GM18505 (cell line): Measurements from ENCODE around the gene C1QTNF12.

Source experiments
- ATAC-seq: cut with Tn5 transposase; IDR thresholded peaks from one replicate; pipeline ENCODE4 v1.9.1; 2021; ENCODE audit not compliant: unreplicated experiment
- POLR2A ChIP-seq: IDR thresholded peaks from 4 replicates; pipeline ENCODE4 v1.6.1; 2011; ENCODE audit warnings: borderline replicate concordance; ENCODE audit not compliant: insufficient read depth, insufficient read length; ENCODE audit errors: extremely low read depth

Gene C1QTNF12

DNA sequence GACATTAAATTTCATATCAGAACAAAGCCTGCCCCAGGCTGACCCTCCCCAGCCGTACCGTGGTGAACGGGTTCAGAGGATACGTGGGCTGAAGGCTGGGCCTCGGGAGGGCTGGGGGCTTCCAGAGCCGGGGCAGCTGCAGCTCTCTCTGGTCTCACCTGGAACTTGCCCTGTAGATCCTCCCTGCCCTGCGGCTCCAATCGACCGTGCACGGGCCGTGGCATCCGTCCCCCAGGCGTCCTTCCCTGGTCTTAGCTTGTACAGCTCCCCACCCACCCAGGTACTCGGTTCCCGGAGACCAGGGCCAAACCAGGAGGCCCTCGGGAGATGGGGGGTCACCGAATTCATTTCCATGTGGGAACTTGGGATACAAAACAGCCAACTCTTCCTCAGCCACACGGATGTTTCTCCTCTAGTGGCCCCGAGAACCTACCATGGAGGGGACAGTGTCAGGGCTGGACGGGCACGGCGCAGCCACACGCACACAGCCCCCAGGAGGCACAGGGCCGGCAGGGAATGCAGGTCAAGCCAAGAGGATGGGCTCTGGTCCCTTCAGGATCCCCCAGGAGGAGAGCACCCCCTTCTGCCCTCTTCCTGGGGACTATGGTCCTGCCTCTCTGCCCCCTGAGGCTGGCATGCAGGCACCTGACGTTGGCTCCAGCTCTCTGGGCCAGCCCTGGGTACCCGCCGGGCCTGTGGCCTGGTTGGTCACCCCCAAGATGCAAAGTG, 11.3 kb downstream of the C1QTNF12 start:
- no peak for TF ChIP-seq POLR2A
- ATAC-seq: no peak

DNA sequence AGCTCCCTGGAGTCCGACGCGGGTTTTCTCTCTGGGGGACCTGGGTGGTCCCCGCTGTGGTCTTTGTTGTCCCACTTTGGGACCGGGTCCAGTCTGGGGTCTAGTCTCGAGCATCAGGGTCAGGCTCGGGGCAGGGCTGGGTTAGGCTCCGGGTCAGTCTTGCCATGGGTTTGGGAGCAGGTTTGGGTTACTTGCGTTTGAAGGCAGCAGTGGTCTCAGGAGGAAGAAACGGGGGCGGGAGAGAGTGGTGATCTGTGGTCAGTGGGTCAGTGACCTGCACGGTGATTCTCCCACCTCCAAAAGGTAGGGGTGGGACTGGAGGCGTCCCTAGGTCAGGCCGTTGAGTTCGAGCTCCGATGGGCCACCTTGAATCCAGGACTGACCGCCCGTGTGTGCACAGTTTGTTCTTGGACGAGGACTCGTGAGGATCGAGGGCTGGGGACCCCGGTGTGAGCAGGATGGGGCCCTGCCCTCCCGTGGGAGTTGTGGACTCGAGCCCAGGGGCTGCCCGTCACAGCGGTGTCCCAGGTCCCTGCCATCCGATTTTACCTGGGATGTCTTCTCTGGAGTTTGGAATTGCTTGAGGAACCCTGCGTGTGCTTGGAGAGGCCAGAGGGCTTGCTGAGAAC, 12.2 kb downstream of the C1QTNF12 start:
- no peak for ATAC-seq
- no peak for TF ChIP-seq POLR2A

DNA sequence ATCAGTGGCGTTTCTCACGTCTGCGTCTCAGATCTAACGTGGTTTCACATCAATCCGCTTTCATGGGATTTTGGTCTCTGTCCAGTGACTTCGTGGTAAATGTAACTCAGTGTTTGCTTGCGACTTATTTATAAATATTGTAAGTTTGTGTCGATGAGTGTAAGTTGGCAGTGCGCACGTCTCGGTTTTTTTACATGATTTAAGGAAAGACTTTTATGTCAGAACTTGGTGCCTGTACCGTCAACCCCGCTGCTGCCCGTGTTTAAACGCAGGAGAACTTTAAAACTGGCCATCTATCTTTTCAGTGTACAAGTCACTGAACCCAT, 13.0 kb downstream of the C1QTNF12 start:
- ATAC-seq: no peak
- no peak for TF ChIP-seq POLR2A

DNA sequence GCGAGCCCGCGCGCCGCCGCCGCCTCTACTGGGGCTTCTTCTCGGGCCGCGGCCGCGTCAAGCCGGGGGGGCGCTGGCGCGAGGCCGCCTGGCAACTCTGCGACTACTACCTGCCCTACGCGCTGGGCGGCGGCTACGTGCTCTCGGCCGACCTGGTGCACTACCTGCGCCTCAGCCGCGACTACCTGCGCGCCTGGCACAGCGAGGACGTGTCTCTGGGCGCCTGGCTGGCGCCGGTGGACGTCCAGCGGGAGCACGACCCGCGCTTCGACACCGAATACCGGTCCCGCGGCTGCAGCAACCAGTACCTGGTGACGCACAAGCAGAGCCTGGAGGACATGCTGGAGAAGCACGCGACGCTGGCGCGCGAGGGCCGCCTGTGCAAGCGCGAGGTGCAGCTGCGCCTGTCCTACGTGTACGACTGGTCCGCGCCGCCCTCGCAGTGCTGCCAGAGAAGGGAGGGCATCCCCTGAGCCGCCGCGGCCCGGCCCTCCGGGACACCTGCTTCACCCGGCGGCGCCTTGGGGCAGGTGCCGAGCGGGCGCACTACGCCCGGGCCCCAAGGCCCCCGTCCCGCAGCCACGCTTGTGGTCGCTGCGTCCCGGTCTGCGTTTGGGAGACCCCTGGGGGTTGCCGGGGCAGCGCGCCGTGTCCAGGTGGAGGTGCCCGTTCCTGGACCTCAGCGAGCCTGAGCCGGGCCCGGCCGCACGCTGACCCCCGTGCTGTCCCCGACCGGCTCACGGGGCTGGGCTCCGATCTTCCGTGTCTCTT, 13.5 kb downstream of the C1QTNF12 start:
- no peak for ATAC-seq
- TF ChIP-seq POLR2A: no peak

GRCh38 chr1:1232208-1232795, 14.2 kb downstream of the C1QTNF12 start, which contains the start of gene B3GALT6:
TSS of gene B3GALT6 (plus strand) at chr1:1232237. CDS start at chr1:1232279, 42 bp downstream.
- peak; percentile 59 for TF ChIP-seq POLR2A
- ATAC-seq: no peak

DNA sequence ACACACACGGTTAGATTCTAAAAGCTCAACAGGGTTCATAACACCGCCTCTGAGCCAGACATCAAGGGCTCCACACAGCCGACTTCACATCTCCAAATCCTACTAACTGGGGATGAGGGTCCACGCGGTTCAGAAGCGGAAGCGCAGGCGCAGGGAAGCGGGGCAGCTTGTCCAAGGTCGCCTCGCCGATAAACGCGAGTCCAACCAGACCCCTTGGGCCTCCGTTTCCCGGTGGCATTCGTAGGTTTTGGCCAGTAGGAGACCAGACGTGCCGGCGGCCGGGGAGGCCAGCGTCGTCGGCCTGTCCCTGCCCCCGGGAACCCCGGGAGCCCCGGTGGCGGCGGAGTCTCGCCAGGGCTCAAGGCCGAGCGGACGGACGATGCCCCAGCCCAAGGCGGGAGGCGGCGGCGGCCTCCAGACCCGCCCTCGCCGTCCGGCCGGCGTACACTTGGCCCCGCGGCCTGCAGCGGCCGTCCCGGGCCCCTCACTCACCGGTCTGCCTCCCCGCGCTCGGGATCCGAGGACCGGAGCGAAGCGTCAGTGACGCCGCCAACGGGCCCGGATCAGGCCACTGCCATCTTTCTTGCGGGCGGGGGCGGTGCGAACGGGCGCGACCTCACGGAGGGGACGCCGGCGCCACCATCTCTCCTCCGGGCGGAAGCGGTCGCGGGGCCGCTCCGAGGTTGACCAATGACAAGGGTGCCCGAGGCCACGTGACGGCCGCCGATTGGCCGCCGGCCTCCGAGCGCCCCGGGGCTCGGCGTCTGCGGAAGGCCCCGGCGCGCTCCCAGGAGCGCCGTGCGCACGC, 14.9 kb downstream of the C1QTNF12 start, which contains the start of gene SDF4:
Gene SDF4 (minus strand): TSS at position 602 of the 808 bp plus-strand sequence. CDS start 3,229 bp downstream, outside the sequence.
- peak; percentile 94 for TF ChIP-seq POLR2A
- peak; percentile 87 for ATAC-seq

- ATAC-seq: no peak
- no peak for TF ChIP-seq POLR2A
Observed at GRCh38 chr1:1230656-1231399, 15.7 kb downstream of the C1QTNF12 start.

DNA sequence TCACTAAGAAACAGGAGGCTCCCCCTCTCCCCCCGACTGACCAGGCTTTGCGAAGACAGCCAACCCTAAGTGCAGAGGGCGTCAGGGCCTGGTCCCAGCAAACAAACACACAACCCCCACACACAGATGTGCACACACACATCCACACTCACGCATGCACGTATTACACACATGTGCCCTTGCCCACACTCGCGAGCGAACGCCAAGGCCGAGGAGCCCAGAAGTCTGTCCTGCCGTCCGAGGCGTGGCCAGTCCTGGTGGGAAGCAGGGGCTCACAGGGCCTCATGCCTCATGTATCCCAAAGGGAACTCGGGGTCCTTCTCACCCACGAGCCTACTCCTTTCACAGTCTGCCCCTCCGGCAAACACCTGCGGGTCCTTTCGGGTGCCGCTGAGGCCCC, 16.8 kb downstream of the C1QTNF12 start:
- TF ChIP-seq POLR2A: no peak

GRCh38 chr1:1228596-1229321, 17.8 kb downstream of the C1QTNF12 start:
- no peak for TF ChIP-seq POLR2A
- no peak for ATAC-seq

More for the DNA sequence above, 16.8 kb downstream of the C1QTNF12 start:
- no peak for ATAC-seq

DNA sequence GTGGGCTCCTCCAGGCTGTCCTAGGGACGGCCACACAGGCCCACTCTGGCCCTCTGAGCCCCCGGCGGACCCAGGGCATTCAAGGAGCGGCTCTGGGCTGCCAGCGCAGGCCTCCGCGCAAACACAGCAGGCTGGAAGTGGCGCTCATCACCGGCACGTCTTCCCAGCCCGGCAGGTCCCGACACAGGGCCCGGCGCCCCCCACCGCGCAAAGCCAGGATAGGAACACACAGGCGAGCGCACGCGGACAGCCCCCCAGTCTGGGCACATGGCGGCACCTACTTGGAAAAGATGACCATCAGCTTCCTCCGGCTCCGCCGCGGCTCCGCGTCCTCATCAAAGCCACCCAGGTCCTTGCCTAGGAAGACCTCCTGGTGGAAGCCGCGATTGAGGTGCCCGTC, 18.3 kb downstream of the C1QTNF12 start:
- no peak for TF ChIP-seq POLR2A
- no peak for ATAC-seq

GRCh38 chr1:1227386-1227785, 19.1 kb downstream of the C1QTNF12 start:
- no peak for TF ChIP-seq POLR2A
- ATAC-seq: no peak
